UCSD-AML1 (cell line): ENCODE results near the gene NEGR1.

Experiments used
- DNase-seq: peaks from one replicate; lab custom pipeline; 2025; ENCODE audit not compliant: unreplicated experiment; lab: John Stamatoyannopoulos, UW

NEGR1 gene

DNA sequence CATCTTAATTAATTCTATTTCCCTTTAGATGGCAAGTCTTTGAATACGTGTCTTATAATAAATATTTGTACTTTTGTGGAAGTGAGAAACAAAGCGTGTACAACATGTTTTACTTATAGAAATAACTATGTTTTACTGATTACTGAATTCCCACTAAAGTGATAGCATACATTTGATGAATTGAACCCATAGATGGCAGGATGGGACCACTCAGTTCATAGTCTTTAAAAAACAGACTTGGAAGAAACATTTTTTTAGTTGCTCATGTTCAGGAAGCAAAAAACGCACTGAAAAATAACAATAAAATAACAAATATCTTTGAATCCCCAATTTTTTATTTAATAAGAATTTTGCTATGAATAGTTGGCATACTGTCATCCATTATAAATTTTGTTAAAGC, 694.4 kb downstream of the NEGR1 start:
- no peak for DNase-seq

DNA sequence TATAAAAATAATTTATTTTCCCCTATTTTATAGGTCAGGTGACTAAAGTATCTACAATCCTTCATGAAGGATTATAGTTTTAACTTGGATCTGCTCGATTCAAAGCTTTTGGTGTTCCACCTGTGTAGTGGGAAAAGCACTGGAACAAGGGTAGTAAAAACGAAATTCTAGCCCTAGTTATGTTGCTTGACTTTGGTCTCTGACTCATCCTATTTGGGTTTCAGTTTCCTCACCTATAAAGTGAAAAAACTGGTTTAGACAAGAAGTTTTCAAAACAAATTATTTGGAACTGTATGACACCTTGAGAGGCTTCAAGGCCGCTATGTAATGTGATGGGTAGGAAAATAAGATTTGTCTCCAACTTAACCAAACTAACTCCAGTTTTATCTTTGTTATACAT, 696.3 kb downstream of the NEGR1 start:
- DNase-seq, result no peak

DNA sequence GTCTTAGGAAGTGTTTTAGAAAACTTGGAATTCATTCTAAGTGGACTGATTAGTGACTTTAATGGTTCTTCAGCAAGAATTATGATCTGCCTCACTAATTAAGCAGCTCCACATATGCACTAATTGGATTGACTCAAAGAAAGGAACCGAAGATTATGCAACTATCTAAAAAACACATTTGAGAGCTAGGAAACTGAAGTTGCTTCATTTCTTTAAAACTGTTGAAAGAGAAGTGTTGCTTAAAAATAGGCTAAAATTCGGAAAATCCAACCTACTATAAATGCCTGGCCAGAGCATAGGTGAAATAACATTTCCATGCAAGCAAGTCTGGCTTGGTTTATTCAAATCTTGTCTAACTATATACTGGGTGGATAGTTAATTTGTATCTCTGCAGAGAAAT, 698.6 kb downstream of the NEGR1 start:
- no peak for DNase-seq

DNA sequence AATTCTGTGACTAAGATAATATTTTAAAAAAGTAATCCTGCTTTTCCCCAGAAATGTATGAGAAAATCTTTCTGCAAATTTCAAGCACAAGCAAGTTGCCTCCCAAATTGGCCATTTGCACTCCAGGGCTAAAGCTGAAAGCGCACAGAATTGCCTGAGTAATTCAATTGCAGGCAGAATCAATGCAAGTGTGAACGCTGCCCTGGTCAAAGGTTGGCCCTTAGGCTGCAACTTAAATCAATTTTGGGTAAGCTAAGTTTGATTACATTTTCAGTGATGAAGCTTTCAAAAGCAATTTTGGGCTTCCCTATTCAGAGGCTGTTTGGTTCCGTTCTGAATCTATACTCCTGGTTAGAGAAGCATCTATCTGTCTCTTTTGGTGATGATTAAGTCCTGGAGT, 699.7 kb downstream of the NEGR1 start:
- DNase-seq, result no peak

DNA sequence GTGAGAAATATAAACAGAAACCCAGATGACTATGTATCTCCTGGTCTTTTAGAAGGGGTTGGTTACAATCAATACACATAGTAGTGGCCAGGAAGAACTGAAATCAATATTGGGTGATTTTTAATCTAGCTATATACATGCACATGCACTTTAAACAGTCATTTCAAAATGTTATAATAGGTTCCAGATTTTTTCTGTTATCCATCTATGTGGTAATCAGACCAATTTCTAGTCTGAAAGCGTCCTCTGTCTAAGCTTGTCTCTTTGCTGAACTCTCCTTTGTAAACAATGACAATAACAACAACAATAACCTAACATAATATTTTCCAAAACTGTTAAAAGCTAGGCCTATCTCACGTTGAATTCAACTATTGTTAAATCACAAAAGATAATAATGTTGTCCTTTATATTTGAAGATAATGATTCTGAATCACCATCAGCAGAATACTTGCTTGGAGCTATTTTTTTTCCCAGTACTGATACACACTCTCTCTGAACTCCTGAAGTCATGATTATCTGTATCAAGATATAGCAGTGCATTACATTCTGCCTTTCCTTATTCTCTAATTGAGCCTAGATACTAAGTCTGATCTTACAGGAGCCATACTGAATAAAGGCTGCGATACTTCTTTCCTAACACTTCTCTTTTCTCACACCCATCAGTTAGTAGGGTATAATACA, 704.7 kb downstream of the NEGR1 start:
- no peak for DNase-seq

DNA sequence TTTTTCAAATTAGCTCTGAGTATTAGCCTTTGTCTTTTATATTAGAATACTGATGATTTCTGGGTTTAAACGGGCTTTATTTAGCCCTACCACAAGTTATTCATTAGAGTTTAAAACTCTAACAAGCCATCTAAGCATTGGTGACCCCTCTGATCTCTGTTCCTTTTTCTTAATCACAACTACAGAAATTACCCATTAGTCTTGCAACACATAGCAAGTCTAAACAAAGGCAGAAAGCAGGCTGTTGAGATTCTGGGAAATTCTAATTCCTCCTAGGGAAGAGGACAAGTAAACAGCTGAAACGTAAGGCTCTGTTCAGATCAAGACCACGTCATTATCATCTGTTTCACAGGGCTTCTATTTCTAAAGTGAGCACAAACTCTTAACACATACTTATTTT, 710.3 kb downstream of the NEGR1 start:
- DNase-seq, result no peak

DNA sequence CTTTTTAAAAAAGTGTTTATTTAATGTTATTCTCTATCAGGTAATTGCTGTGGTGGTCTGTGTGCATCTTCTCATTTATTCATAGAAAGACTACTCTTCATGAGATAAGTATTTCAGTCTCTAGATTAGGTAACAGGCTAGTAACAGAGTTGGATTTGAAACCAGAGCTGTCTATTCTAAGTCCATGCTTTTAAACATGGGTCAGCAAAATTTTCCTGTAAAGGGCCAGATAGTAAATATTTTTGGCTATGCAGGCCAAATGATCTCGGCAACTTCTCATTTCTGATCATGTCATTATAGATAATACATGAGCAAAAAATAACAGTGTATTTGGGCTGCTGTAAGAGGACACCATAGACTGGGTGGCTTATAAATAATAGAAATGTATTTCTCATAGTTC, 715.9 kb downstream of the NEGR1 start:
- no peak for DNase-seq

DNA sequence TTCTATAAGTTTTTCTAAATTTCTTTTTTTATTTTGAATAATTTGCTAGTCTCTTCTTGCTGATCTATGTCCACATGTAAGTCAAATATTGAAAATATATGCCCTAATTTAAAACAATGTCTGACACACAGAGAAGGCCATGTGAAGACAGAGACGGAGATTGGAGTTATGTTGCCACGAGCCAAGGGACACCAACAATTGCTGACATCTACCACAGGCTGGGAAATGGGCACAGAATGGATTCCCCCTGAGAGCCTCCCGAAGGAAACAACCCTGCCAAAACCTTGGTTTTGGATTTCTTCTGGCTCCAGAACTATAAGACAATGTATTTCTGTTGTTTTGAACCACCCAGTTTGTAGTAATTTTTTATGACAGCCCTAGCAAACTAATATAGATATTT, 716.5 kb downstream of the NEGR1 start:
- DNase-seq, result no peak

DNA sequence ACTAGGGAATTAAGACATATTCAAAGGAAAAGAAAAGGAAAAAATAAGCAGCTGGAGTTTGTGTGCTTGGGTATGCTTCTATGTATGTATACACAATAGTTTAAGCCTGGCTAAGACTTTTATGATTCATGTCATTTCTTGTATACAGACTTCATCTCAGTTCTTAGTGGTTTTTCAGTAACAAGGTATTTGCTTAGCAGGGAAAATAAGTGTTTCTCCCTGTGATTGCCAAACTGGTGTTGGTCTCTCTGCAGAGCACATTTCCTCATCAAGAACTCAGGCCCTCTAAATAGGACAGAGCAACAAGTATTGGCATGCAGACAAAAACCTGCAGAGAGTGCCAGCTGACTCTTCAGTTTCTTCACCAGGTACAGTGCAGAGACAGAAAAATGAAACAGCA, 717.1 kb downstream of the NEGR1 start:
- no peak for DNase-seq

DNA sequence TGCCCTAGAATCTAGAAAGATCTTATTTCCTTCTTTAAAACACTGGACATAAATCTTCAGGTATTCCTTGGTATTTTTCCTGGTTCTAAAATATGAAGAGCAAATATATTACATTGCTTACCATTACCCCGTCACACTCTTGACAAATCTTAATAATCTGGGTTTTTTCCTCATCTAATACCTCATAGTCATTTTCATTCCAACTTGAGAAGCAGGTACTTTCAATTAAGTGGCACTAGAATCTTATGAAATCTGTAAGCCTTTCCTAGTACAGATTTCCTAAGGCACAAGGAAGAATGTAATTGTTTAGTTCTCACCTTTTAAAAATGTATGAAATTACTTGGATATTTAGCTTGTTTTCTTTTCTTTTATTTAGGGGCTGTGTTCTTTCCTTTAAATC, 720.0 kb downstream of the NEGR1 start:
- DNase-seq, result no peak

DNA sequence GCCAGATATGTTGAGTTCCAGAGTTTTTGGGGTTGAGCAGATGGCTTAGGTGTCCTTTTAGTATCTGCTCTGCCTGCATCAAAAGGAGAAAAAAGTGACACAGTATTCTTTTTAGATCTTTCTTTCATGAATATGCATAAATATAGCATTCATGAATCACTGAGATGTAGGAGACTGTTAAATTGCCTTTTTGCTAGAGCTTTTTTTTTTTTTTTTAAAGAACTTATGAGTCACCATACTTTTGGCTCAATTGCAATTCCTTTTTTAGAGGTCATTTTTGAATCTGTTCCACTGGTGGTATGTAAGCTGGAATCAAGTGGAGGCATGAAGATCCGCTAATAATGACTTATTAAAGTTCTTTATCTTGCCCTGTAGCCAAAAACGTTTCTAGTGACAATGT, 720.6 kb downstream of the NEGR1 start:
- DNase-seq, result no peak

DNA sequence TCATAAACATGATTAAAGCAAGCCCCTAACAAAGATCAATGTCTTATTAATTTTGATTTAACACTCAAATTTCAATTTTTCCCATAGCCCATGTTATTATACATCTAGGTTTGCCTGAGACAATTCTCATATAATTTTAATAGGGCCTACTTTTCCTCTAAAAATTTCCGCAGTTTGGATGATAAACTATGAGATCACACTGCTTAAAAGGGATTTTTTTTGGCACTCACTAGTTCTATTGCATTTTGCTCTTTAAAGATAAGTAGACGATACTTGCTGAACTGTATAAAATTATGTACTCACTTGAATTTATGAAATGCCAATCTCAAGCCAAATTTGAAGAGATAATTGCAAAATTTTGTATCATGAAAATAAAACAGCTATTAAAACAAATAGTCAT, 721.1 kb downstream of the NEGR1 start:
- DNase-seq, result no peak

DNA sequence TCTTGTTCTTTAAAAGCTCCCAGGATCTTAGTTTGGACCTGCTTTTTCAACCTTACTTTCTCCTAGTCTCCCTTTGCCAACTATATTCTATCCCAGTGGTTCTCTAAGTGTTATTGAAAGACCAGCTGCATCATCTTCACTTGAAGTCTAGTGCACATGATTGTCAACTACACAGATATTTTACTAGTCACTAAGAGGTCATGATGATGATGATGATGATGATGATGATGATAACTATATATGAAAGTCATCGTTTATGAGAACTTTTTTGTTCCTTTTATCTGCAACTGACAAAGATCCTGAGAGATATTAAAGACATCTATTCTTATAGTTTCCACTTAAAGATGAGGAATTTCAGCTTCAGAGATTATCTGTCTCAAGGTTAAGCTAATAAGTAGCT, 722.5 kb downstream of the NEGR1 start:
- no peak for DNase-seq

DNA sequence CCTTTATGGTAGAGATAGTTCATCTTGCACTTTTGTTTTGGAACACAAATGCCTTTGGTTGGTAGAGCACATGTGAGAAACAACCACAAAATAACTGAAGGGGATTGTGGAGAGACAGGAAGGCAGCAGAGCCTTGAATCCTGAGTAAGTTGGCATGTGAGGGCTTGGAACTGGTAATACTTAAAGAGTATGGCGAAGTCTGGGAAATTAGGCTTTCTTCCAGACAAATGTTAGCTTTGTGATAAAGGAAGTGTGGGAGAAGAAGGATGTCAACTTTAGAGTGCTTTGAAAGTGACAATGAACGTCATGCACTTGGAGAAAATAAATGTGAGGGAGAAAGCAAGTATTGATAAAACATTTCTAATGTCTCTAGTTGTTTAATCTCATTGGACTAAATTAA, 725.2 kb downstream of the NEGR1 start:
- no peak for DNase-seq

DNA sequence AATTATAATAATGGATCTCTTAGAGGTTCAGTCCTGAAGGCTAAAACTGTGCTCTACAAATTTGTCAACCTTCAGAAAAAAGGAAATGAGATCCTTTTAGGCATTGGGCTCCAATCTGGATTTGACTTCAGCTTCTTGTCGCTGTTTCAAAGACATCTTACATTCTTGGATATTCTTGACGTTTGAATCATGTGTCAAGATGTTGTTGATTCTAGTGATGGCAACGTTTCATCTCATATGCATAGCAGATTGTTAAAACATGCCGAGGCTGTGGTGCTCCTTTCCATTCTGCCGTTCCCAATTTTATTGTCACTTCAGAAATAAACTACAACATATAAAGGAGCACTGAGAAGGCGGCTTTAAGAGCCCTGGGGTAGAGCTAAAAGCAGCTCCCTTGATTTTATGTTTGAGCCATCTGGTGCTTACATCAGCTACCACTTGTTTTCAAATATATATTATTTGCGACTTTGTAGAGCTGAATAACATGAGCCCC, 733.9 kb downstream of the NEGR1 start:
- DNase-seq, result no peak

DNA sequence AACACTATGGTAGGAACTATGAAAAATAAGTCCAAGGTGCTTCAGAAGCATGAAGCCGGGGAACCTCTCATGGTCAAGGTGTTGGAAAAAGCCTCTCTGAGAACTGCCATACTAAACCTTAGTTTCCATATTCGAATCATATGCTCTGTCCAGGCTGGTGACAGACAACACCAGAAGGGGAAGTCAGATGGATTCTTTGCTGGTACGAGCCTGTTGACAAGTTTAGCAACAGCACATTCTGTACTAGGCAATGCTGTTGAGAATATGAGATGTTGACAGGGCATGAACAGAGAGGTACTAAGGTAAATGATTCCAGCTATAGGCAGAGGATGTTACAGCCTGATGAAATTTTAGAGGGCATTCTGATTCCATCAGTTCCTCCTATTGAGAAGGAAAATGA, 740.2 kb downstream of the NEGR1 start:
- DNase-seq, result no peak

DNA sequence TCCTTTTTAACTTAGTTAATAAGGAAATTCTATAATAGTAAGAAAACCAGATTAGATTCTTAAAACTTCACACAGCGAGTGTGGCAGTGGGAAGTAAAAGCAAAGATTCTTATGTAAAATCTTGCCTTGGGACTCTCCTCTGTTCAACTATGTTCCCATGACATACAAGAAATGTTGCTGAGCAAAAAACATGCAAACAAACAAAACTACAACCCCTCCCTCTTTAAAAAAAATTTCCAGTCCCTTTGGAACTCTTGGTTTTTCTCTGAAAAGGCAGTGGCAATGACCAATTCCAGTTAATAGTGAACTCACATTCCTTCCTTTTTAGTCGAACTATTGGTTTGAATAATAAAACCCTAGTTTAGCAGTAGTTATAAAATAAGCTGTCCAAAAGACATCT, 748.4 kb downstream of the NEGR1 start:
- DNase-seq, result no peak

DNA sequence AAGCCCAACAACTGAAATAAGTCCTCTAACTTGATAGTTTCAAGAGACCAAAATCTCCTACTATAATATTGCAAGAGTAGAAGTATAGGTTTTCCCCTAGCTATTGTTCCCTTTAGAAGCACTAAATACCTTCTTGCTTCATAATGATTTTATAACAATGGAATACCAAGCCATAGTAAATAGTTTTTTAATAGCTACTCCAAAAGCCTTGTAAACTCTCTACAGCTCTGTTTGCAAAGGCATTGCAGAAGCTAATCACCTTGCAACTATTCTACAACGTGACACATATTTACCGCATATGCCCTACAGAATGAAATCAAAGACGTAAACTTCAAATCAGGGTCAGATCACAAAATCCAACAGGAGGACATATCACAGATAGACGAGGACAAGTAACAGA, 750.0 kb downstream of the NEGR1 start:
- DNase-seq, result no peak

DNA sequence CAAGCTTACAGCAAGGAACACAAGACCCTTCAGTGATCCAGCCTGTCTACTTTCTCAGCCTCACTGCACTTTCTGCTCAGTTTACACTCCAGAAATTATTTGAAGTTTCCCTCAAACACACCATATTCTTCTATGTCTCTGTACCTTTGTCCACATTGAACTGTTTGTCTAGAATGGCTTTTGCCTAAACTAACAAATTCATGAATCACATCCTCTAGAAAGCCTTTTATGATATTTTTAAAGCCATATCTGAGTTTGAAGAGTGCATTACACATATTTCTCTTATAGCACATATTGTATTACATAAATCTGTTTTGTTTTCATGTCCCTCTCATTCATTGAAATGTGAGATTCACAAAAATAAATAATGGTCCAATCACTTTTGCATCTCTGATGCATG, 755.5 kb downstream of the NEGR1 start:
- no peak for DNase-seq

DNA sequence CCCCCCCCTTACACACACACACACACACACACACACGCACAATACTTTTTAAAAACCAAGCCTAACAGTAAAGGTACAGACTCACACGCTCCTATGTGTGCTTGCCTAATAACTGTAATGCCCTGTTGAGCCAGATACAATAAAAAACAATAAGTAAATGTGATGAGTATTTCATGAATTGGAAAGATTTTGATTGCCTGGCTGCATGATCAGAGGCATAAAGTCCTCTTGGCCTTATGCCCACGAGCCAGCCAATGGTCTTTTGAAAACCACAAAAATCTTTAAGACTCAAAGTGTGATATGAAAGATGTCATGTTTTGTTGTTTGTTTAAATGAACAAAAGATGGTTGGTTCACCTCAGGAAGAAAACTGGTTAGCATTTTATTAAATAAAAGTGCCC, 759.6 kb downstream of the NEGR1 start:
- no peak for DNase-seq

DNA sequence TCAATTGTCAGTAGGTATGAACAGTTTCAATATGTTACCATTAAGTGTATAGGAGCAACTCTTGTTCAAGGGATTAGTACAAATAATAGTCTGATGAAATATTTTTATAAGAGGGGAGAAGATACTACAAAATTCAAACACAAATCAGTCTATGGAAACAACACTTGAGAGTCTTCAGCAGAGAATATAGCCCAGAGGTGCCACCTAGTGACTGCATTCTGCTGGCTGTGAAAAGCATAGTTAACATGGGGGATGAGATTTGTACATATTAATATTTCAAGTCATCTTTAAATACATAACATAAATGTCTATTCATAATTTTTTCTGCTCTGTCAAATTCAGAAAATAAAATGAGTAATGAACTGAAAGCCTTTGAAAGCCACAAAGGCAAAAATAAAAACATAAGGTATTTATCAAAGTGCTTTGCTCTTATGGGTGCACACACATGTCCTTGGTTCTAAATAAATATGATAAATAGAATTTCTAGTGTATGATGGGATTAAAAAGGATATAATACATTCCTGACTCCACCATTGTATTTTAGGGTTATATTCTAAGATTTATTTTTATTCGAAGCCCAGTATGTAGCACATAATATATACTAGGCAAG, 760.6 kb downstream of the NEGR1 start:
- peak; percentile 4 for DNase-seq

DNA sequence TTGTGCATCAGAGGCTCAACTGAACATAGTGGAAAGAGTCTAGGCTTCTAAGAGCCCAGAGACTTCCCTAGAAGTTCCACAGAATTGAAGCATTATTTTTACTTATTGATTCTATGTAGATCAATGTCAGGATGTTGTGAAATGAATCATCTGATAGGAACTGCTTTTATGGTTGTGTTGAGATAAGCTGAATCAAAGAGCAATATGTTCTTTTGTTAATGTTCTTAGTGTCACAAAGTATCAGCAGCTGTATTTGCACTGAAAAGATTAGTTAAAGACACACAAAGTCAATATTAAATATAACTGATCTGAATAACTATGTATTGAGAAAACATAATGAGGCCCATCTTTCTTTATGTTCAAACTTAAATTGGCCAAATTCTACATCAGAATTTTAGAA, 770.8 kb downstream of the NEGR1 start:
- DNase-seq, result no peak

DNA sequence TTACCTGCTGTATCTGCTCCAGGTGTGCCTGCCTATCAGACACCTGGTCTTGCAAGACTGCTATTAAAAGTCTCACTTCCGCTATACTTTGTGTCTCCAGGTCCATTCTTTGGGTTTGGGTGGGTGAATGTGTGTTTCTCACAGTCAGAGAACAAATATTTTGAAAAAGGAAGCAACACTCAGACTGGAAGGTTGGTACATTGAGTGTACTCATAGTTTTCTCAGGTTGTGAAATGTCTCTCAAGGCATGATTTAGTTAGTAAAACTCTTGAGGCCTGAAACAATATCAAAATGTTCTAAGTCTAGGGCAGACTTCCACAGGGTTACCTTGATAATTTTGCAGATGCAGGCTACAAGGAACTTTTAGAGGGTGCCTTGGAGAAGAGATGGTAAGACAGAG, 771.6 kb downstream of the NEGR1 start:
- DNase-seq, result no peak
